T-cell (primary cell): ENCODE measurements around the gene BEX5. TPM values are rescaled to one million over a fixed set of nuclear protein-coding genes. Genes with fewer than 3 reads are reported as not detected.
"Not testable (repeated sequence)": the region's sequence is repeated elsewhere in the genome, so short reads cannot be mapped to it uniquely, and the experiment has no call there.

Experiments used
- ATAC-seq, 4 experiments: fragments of 200-7000 bp in 3 of 4; fragments of 150-1000 bp in 1 of 4; cut with Tn5 transposase; replicated peaks in 1 of 4; 1 replicate in 3 of 4; 2 replicates in 1 of 4; pipeline ENCODE4 v1.10.0; 2021; ENCODE audit warnings: moderate library complexity in 3 of 4, mild to moderate bottlenecking in 2 of 4, moderate number of reproducible peaks in 1 of 4
- CTCF ChIA-PET, 2 donors: fragments of 300-600 bp; sonication (Branson Sonifier 250); formaldehyde crosslinking; loops; one replicate each; lab custom pipeline; 2022; ENCODE audit warnings: antibody characterized with exemption in 2 of 2; lab: Charles Lee
- POLR2A ChIA-PET, 2 donors: fragments of 300-600 bp; sonication (Branson Sonifier 250); formaldehyde crosslinking; loops; one replicate each; lab custom pipeline; 2022; ENCODE audit warnings: antibody characterized with exemption in 2 of 2; lab: Charles Lee
- DNase-seq, 35 experiments: peaks; one replicate each; pipeline versions ENCODE4 v3.0.0 to v3.0.0-alpha.2; 2013 to 2023
- H3K27ac ChIP-seq: one replicate; pipeline ENCODE4 v1.5.1; 2013; ENCODE audit warnings: low read length
- H3K27me3 ChIP-seq, 2 experiments: replicated peaks in 1 of 2; 1 replicate in 1 of 2; 2 replicates in 1 of 2; pipeline versions ENCODE4 v1.6.1 to v1.7.0; 2013; ENCODE audit warnings: low read length in 1 of 2, mixed read lengths in 1 of 2; ENCODE audit not compliant: control insufficient read depth in 2 of 2, insufficient read depth in 2 of 2; ENCODE audit errors: extremely low read depth in 1 of 2
- H3K36me3 ChIP-seq, 2 donors: 1 replicate in 1 of 2; 2 replicates in 1 of 2; pipeline versions ENCODE4 v1.6.1 to v1.7.0; 2013; ENCODE audit warnings: low read length in 1 of 2; ENCODE audit not compliant: control insufficient read depth in 2 of 2, insufficient read depth in 1 of 2; ENCODE audit errors: extremely low read depth in 1 of 2
- H3K4me1 ChIP-seq, 2 experiments: 1 replicate in 1 of 2; 2 replicates in 1 of 2; pipeline versions ENCODE4 v1.6.1 to v1.7.0; 2013; ENCODE audit warnings: low read length in 2 of 2, mixed read lengths in 1 of 2; ENCODE audit not compliant: insufficient read depth in 2 of 2, control insufficient read depth in 1 of 2; ENCODE audit errors: extremely low read depth in 1 of 2
- H3K4me3 ChIP-seq, 2 donors: 1 replicate in 1 of 2; 2 replicates in 1 of 2; pipeline versions ENCODE4 v1.5.1 to v1.7.0; 2013; ENCODE audit warnings: mild to moderate bottlenecking in 2 of 2, low read length in 1 of 2, moderate library complexity in 1 of 2; ENCODE audit not compliant: control insufficient read depth in 1 of 2; ENCODE audit errors: extremely low read depth in 1 of 2
- H3K9me3 ChIP-seq: 2 replicates; pipeline ENCODE4 v1.7.0; 2013
- H3K27ac Mint-ChIP-seq, 2 donors: one replicate each; pipeline ENCODE4 v1.8.0; 2020 to 2021; ENCODE audit warnings: mild to moderate bottlenecking in 2 of 2, mixed read lengths in 2 of 2
- H3K27me3 Mint-ChIP-seq, 2 donors: one replicate each; pipeline ENCODE4 v1.8.0; 2021 to 2022; ENCODE audit warnings: mixed read lengths in 2 of 2
- H3K36me3 Mint-ChIP-seq: one replicate; pipeline ENCODE4 v1.8.0; 2021; ENCODE audit warnings: mixed read lengths
- H3K4me1 Mint-ChIP-seq, 3 donors: one replicate each; pipeline ENCODE4 v1.8.0; 2020 to 2022; ENCODE audit warnings: mixed read lengths in 3 of 3, mild to moderate bottlenecking in 1 of 3
- H3K4me3 Mint-ChIP-seq, 3 donors: one replicate each; pipeline ENCODE4 v1.8.0; 2020 to 2022; ENCODE audit warnings: mild to moderate bottlenecking in 3 of 3, mixed read lengths in 3 of 3, moderate library complexity in 3 of 3
- H3K9me3 Mint-ChIP-seq, 3 donors: one replicate each; pipeline ENCODE4 v1.8.0; 2020 to 2022; ENCODE audit warnings: mixed read lengths in 3 of 3
- WGBS: methylation state at CpG from one replicate; pipeline ENCODE4 v1.1.5; 2013; ENCODE audit warnings: missing lambda C conversion rate; ENCODE audit not compliant: insufficient coverage; 5-methylcytosine and 5-hydroxymethylcytosine counted together
- total RNA-seq, 35 experiments: library from RNA in 6 of 35; stranded (reverse) in 6 of 35; fragments of 120-200 nt in 1 of 35; gene quantifications; one replicate each; pipeline versions ENCODE4 v1.2.1 to v1.2.4 and lab custom pipeline; 2013 to 2026

The BEX5 gene
- total RNA-seq, 5 donors from 2014 or later (not counting 1 experiment from before 2014, with no cell fraction given): 3.9 to 11.1 (median 5.4) TPM

GRCh38 chrX:102125436-102125835 lies 30.3 kb downstream of the BEX5 start, which contains the start of gene TCEAL2:
Gene TCEAL2 (plus strand): TSS chrX:102125679. CDS start chrX:102126831, 1,152 bp downstream.
- H3K27ac Mint-ChIP-seq: peak within 1 kb of the TSS in 1 of 2 donors; percentile 37
- H3K27ac ChIP-seq, H3K36me3 Mint-ChIP-seq, H3K9me3 Mint-ChIP-seq, CTCF ChIA-PET, POLR2A ChIA-PET, H3K36me3 ChIP-seq, H3K9me3 ChIP-seq, H3K4me1 ChIP-seq: not testable (repeated sequence)
- H3K27me3 Mint-ChIP-seq: peaks cover 33 to 34% of the 10 kb centered on the region in 2 donors
- peak within 1 kb of the TSS in 1 of 2 donors; percentile 23 for H3K4me3 ChIP-seq
- DNase-seq (peak in 10 of 35 experiments; percentile 1 to 19 (median 8)), ATAC-seq (peak; percentile 40 to 71 (median 46))
- peak within 1 kb of the TSS; percentile 42 to 64 (median 56) for H3K4me3 Mint-ChIP-seq
- no CpG with 5 or more reads among the region's 38 CpGs for WGBS
- peaks cover 7 to 13% (median 8%) of the 10 kb centered on the region in 3 donors for H3K4me1 Mint-ChIP-seq
- peaks cover 6 to 12% of the 10 kb centered on the region in 2 experiments for H3K27me3 ChIP-seq

GRCh38 chrX:102125014-102125413 lies 30.8 kb downstream of the BEX5 start:
- peak in 1 of 4 experiments; percentile 33 for ATAC-seq
- POLR2A ChIA-PET: not testable (repeated sequence)
- peaks cover 32 to 33% of the 10 kb centered on the region in 2 donors for H3K27me3 Mint-ChIP-seq

GRCh38 chrX:102115748-102116147 lies 40.0 kb downstream of the BEX5 start:
- Mint-ChIP-seq H3K36me3 (no peaks in the 10 kb centered on the region), H3K9me3 (peaks cover 0 to 15% (median 0%) of the 10 kb centered on the region in 3 donors)
- no CpG with 5 or more reads among the region's 2 CpGs for WGBS

More at GRCh38 chrX:102125014-102125413, 30.8 kb downstream of the BEX5 start:
- H3K36me3 Mint-ChIP-seq, H3K36me3 ChIP-seq, DNase-seq, CTCF ChIA-PET, H3K9me3 Mint-ChIP-seq, H3K9me3 ChIP-seq, H3K27ac ChIP-seq, H3K4me1 ChIP-seq: not testable (repeated sequence)
- H3K27ac Mint-ChIP-seq: peak overlapping the region in 1 of 2 donors; percentile 37
- H3K4me3 Mint-ChIP-seq: peak overlapping the region; percentile 42 to 64 (median 56)
- Histone ChIP-seq H3K27me3 (peaks cover 6 to 12% of the 10 kb centered on the region in 2 experiments), H3K4me3 (peak overlapping the region in 1 of 2 donors; percentile 23)
- no CpG with 5 or more reads among the region's 10 CpGs for WGBS
- peaks cover 7 to 13% (median 8%) of the 10 kb centered on the region in 3 donors for H3K4me1 Mint-ChIP-seq

GRCh38 chrX:102113367-102113766 lies 42.4 kb downstream of the BEX5 start:
- Histone ChIP-seq H3K4me1 (no peaks in the 10 kb centered on the region), H3K36me3 (no peaks in the 10 kb centered on the region), H3K9me3 (no peaks in the 10 kb centered on the region), H3K27ac (no peak overlapping the region), H3K4me3 (no peak overlapping the region), H3K27me3 (peaks cover 0 to 11% of the 10 kb centered on the region in 2 experiments)
- Mint-ChIP-seq H3K27ac (no peak overlapping the region), H3K36me3 (no peaks in the 10 kb centered on the region), H3K4me1 (no peaks in the 10 kb centered on the region), H3K27me3 (peaks cover 4 to 31% of the 10 kb centered on the region in 2 donors), H3K9me3 (peaks cover 0 to 15% (median 0%) of the 10 kb centered on the region in 3 donors), H3K4me3 (no peak overlapping the region)
- CTCF ChIA-PET: no interaction called here
- POLR2A ChIA-PET: no interaction called here
- DNase-seq (no peak), ATAC-seq (no peak)
- no CpG with 5 or more reads among the region's 4 CpGs for WGBS

More at GRCh38 chrX:102115748-102116147, 40.0 kb downstream of the BEX5 start:
- no peaks in the 10 kb centered on the region for H3K4me1 ChIP-seq
- no peak for DNase-seq
- H3K36me3 ChIP-seq: no peaks in the 10 kb centered on the region
- H3K27me3 Mint-ChIP-seq: peaks cover 4 to 20% of the 10 kb centered on the region in 2 donors
- no peaks in the 10 kb centered on the region for H3K4me1 Mint-ChIP-seq
- H3K27ac ChIP-seq: no peak overlapping the region
- H3K4me3 Mint-ChIP-seq: no peak overlapping the region
- H3K9me3 ChIP-seq: no peaks in the 10 kb centered on the region
- CTCF ChIA-PET: no interaction called here
- no peak for ATAC-seq
- peaks cover 0 to 11% of the 10 kb centered on the region in 2 experiments for H3K27me3 ChIP-seq
- no peak overlapping the region for H3K4me3 ChIP-seq
- POLR2A ChIA-PET: no interaction called here
- no peak overlapping the region for H3K27ac Mint-ChIP-seq

Other genes starting within 250 kb of the BEX5 start
- gene ZMAT1, start 223.9 kb downstream of the BEX5 start, total RNA-seq: 10 to 100 TPM; 20.5 to 25.6 (median 21.3) TPM
- gene TCEAL2, start 30.3 kb downstream of the BEX5 start, total RNA-seq: 1 to 10 TPM in 2 of 5 donors, under 1 TPM in 3; 0.22 to 3.0 (median 0.67) TPM
- not detected for gene TCEAL6, start 13.5 kb downstream of the BEX5 start, total RNA-seq
- not detected for gene TCP11X1, start 59.3 kb upstream of the BEX5 start, total RNA-seq
- not detected for gene NXF2, start 91.2 kb upstream of the BEX5 start, total RNA-seq